CD4-positive, alpha-beta T cell (primary cell): ENCODE results near the gene ZFP92. TPM values are rescaled to one million over a fixed set of nuclear protein-coding genes. Genes with fewer than 3 reads are reported as not detected.

Experiments
- ATAC-seq: fragments of 200-7000 bp; cut with Tn5 transposase; one replicate; pipeline ENCODE4 v1.10.0; 2022; ENCODE audit warnings: mild to moderate bottlenecking; ENCODE audit not compliant: poor library complexity
- CTCF ChIA-PET: fragments of 350-600 bp; sonication (Branson Sonifier 250); formaldehyde crosslinking; loops from one replicate; lab custom pipeline; 2021; ENCODE audit warnings: antibody characterized with exemption, inconsistent platforms; lab: Charles Lee
- POLR2A ChIA-PET: fragments of 350-600 bp; sonication (Branson Sonifier 250); formaldehyde crosslinking; loops from one replicate; lab custom pipeline; 2021; ENCODE audit warnings: antibody characterized with exemption, inconsistent platforms; lab: Charles Lee
- DNase-seq, 14 experiments: peaks; one replicate each; pipeline ENCODE4 v3.0.0-alpha.2; 2013 to 2020; ENCODE audit warnings: mixed read lengths in 2 of 14
- H3K27ac ChIP-seq, 2 donors: one replicate each; pipeline versions ENCODE4 v1.5.1 to v1.7.0; 2013; ENCODE audit warnings: low read length in 2 of 2, low read depth in 1 of 2, mild to moderate bottlenecking in 1 of 2
- H3K27me3 ChIP-seq, 2 experiments: 1 replicate in 1 of 2; 2 replicates in 1 of 2; pipeline versions ENCODE4 v1.6.1 to v1.7.0; 2013; ENCODE audit warnings: low read length in 2 of 2, control low read depth in 1 of 2, mild to moderate bottlenecking in 1 of 2, moderate library complexity in 1 of 2; ENCODE audit not compliant: insufficient read depth in 2 of 2, control insufficient read depth in 1 of 2
- H3K36me3 ChIP-seq: one replicate; pipeline ENCODE4 v1.6.1; 2013; ENCODE audit warnings: low read length, control low read depth; ENCODE audit not compliant: insufficient read depth
- H3K4me1 ChIP-seq: one replicate; pipeline ENCODE4 v1.6.1; 2013; ENCODE audit warnings: low read length, control low read depth; ENCODE audit not compliant: insufficient read depth
- H3K4me3 ChIP-seq: one replicate; pipeline ENCODE4 v1.5.1; 2013; ENCODE audit warnings: mild to moderate bottlenecking, low read length, moderate library complexity
- H3K9me3 ChIP-seq, 2 experiments: 1 replicate in 1 of 2; 2 replicates in 1 of 2; pipeline versions ENCODE4 v1.6.1 to v1.7.0; 2013; ENCODE audit warnings: low read length in 2 of 2, mild to moderate bottlenecking in 2 of 2, control low read depth in 1 of 2, moderate library complexity in 1 of 2; ENCODE audit not compliant: control insufficient read depth in 1 of 2, insufficient read depth in 1 of 2
- H3K27ac Mint-ChIP-seq: one replicate; pipeline ENCODE4 v1.8.0; 2020; ENCODE audit warnings: mixed read lengths
- H3K27me3 Mint-ChIP-seq: one replicate; pipeline ENCODE4 v1.8.0; 2021; ENCODE audit warnings: mixed read lengths
- H3K36me3 Mint-ChIP-seq: one replicate; pipeline ENCODE4 v1.8.0; 2021; ENCODE audit warnings: low read depth, mixed read lengths
- H3K4me1 Mint-ChIP-seq: one replicate; pipeline ENCODE4 v1.8.0; 2021; ENCODE audit warnings: low read depth, mixed read lengths
- H3K4me3 Mint-ChIP-seq: one replicate; pipeline ENCODE4 v1.8.0; 2020; ENCODE audit warnings: mild to moderate bottlenecking, mixed read lengths
- H3K9me3 Mint-ChIP-seq: one replicate; pipeline ENCODE4 v1.8.0; 2020; ENCODE audit warnings: mixed read lengths
- CTCF ChIP-seq: fragments of 200-600 bp; IDR thresholded peaks from one replicate; pipeline ENCODE4 v1.8.0; 2022; ENCODE audit warnings: antibody characterized with exemption, mild to moderate bottlenecking
- intact Hi-C, 2 experiments: fragments of 100-400 bp; cut with DNase I in 1 of 2; cut with micrococcal nuclease in 1 of 2; formaldehyde crosslinking; loops; one replicate each; pipeline versions ENCODE4 v1.15.1 to v1.9.0; 2023 to 2025; cut with DNase I, micrococcal nuclease
- total RNA-seq, 174 experiments: library from RNA in 2 of 174; stranded (reverse) in 2 of 174; gene quantifications; one replicate each; pipeline ENCODE4 v1.2.3 and lab custom pipeline; 2021 to 2026

Gene ZFP92
- total RNA-seq, 2 experiments from 2014 or later, result 0.08 to 0.11 TPM

- intact Hi-C loops, result no loop called here
- Histone ChIP-seq H3K27ac (no peak overlapping the region), H3K36me3 (no peaks in the 10 kb centered on the region), H3K9me3 (no peaks in the 10 kb centered on the region), H3K27me3 (no peaks in the 10 kb centered on the region), H3K4me3 (no peak overlapping the region), H3K4me1 (no peaks in the 10 kb centered on the region)
- H3K9me3 Mint-ChIP-seq, result no peaks in the 10 kb centered on the region
- no peak for TF ChIP-seq CTCF
- no peaks in the 10 kb centered on the region for H3K36me3 Mint-ChIP-seq
- H3K27ac Mint-ChIP-seq, result no peak overlapping the region
- DNase-seq (no peak), ATAC-seq (no peak)
- H3K27me3 Mint-ChIP-seq, result peaks cover 7% of the 10 kb centered on the region
- ChIA-PET POLR2A (no interaction called here), CTCF (no interaction called here)
- H3K4me1 Mint-ChIP-seq, result no peaks in the 10 kb centered on the region
- H3K4me3 Mint-ChIP-seq, result no peak overlapping the region
Observed at GRCh38 chrX:153440556-153441135, 29.4 kb downstream of the ZFP92 start.

- Histone ChIP-seq H3K36me3 (no peaks in the 10 kb centered on the region), H3K9me3 (no peaks in the 10 kb centered on the region), H3K4me3 (no peak overlapping the region), H3K27me3 (no peaks in the 10 kb centered on the region), H3K4me1 (no peaks in the 10 kb centered on the region), H3K27ac (no peak overlapping the region)
- Mint-ChIP-seq H3K27ac (no peak overlapping the region), H3K36me3 (no peaks in the 10 kb centered on the region), H3K4me3 (no peak overlapping the region), H3K4me1 (no peaks in the 10 kb centered on the region), H3K27me3 (peaks cover 7% of the 10 kb centered on the region), H3K9me3 (no peaks in the 10 kb centered on the region)
- TF ChIP-seq CTCF, result no peak
- no peak for ATAC-seq
- no peak for DNase-seq
- POLR2A ChIA-PET, result no interaction called here
- CTCF ChIA-PET, result interaction anchor here (0.6 kb wide), 1 partner anchor 397 kb away, joined by 3 read pairs; no protein-coding TSS in a partner anchor
- intact Hi-C loops, result no loop called here
Observed at GRCh38 chrX:153441296-153441695, 30.0 kb downstream of the ZFP92 start.

DNA sequence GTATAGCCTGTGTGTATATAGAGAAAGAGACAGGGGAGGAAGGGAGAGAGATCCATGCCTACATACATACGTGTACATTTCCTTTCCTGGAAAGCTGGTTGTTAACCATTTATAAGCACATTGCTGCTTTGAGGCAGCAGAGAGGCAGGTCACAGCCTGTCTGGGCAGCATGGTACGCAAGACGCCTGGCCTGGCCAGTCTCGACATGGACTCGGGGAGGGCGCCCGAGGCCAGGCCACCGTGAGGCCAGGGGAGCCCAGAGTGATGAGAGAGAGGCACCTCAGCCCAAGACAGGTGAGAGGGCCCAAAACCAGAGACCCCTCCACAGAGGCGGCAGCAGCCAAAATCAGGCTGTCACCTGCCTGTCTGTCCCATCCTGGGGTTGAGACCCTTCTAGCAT, 30.7 kb downstream of the ZFP92 start:
- intact Hi-C loops, result no loop called here
- H3K9me3 ChIP-seq, result no peaks in the 10 kb centered on the region
- H3K4me3 ChIP-seq, result no peak overlapping the region
- Mint-ChIP-seq H3K9me3 (no peaks in the 10 kb centered on the region), H3K27me3 (peaks cover 7% of the 10 kb centered on the region), H3K36me3 (no peaks in the 10 kb centered on the region), H3K27ac (no peak overlapping the region), H3K4me3 (no peak overlapping the region), H3K4me1 (no peaks in the 10 kb centered on the region)
- H3K27ac ChIP-seq, result no peak overlapping the region
- no peaks in the 10 kb centered on the region for H3K27me3 ChIP-seq
- H3K36me3 ChIP-seq, result no peaks in the 10 kb centered on the region
- no peaks in the 10 kb centered on the region for H3K4me1 ChIP-seq
- ChIA-PET POLR2A (no interaction called here), CTCF (no interaction called here)
- no peak for TF ChIP-seq CTCF
- DNase-seq (no peak), ATAC-seq (no peak)
